Measurements from ENCODE around the gene RPL22L1.

GRCh38 chr3:170869645-170870593, at the start of gene RPL22L1:
- TF ChIP-seq, protein P1, sequence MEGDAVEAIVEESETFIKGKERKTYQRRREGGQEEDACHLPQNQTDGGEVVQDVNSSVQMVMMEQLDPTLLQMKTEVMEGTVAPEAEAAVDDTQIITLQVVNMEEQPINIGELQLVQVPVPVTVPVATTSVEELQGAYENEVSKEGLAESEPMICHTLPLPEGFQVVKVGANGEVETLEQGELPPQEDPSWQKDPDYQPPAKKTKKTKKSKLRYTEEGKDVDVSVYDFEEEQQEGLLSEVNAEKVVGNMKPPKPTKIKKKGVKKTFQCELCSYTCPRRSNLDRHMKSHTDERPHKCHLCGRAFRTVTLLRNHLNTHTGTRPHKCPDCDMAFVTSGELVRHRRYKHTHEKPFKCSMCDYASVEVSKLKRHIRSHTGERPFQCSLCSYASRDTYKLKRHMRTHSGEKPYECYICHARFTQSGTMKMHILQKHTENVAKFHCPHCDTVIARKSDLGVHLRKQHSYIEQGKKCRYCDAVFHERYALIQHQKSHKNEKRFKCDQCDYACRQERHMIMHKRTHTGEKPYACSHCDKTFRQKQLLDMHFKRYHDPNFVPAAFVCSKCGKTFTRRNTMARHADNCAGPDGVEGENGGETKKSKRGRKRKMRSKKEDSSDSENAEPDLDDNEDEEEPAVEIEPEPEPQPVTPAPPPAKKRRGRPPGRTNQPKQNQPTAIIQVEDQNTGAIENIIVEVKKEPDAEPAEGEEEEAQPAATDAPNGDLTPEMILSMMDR (IDR thresholded peaks at IDR 0.05; ENCODE audit: low read depth, low read length, missing input control), result no peak
- peak; percentile 29 to 46 for TF ChIP-seq RAD21 (IDR thresholded peaks at IDR 0.05)
- peak in 1 of 2 donors; percentile 6 for TF ChIP-seq HNF4A (conservative IDR thresholded peaks at IDR 0.05)
- peak; percentile 99 for TF ChIP-seq YY1 (IDR thresholded peaks at IDR 0.05)
- peak; percentile 90 for TF ChIP-seq MAX (IDR thresholded peaks at IDR 0.05)
- TF ChIP-seq FOXA1 (IDR thresholded peaks at IDR 0.05), result no peak
- peak; percentile 39 to 44 for TF ChIP-seq RXRA (IDR thresholded peaks at IDR 0.05)
- TF ChIP-seq SP1 (IDR thresholded peaks at IDR 0.05), result peak; percentile 54
- peak; percentile 96 for TF ChIP-seq REST (IDR thresholded peaks at IDR 0.05)
- TF ChIP-seq ATF3 (IDR thresholded peaks at IDR 0.05), result peak; percentile 34
- peak in 1 of 2 donors; percentile 52 for TF ChIP-seq GABPA (IDR thresholded peaks at IDR 0.05 in 1 of 2, conservative IDR thresholded peaks at IDR 0.05 in 1 of 2)
- peak; percentile 95 for TF ChIP-seq TAF1 (conservative IDR thresholded peaks at IDR 0.05)
- TF ChIP-seq FOXA2 (IDR thresholded peaks at IDR 0.05), result no peak
